B cell (primary cell): ENCODE data around the gene SCFD2. TPM values are rescaled to one million over a fixed set of nuclear protein-coding genes. Genes with fewer than 3 reads are reported as not detected.

Experiments used
- ATAC-seq: fragments of 200-7000 bp; cut with Tn5 transposase; one replicate; pipeline ENCODE4 v1.10.0; 2021; ENCODE audit warnings: low read depth, mild to moderate bottlenecking, moderate number of reproducible peaks, moderate library complexity
- CTCF ChIA-PET: fragments of 350-600 bp; sonication (Branson Sonifier 250); formaldehyde crosslinking; loops from one replicate; lab custom pipeline; 2021; ENCODE audit warnings: antibody characterized with exemption, inconsistent platforms; lab: Charles Lee
- POLR2A ChIA-PET: fragments of 350-600 bp; sonication (Branson Sonifier 250); formaldehyde crosslinking; loops from one replicate; lab custom pipeline; 2021; ENCODE audit warnings: antibody characterized with exemption; lab: Charles Lee
- DNase-seq: peaks from one replicate; pipeline ENCODE4 v3.0.0; 2013
- H2AFZ ChIP-seq: 2 replicates; pipeline ENCODE4 v1.6.1; 2012; ENCODE audit warnings: mild to moderate bottlenecking, low read depth, low read length; ENCODE audit not compliant: insufficient read depth, poor library complexity, severe bottlenecking
- H3K27ac ChIP-seq, 2 donors: 1 replicate in 1 of 2; 2 replicates in 1 of 2; pipeline ENCODE4 v1.5.1; 2012 to 2013; ENCODE audit warnings: low read length in 2 of 2, mild to moderate bottlenecking in 2 of 2, moderate library complexity in 1 of 2
- H3K27me3 ChIP-seq, 4 experiments: fragments of 200-600 bp in 1 of 4; sonication (generic) in 1 of 4; replicated peaks in 1 of 4; 1 replicate in 2 of 4; 2 replicates in 2 of 4; pipeline versions ENCODE4 v1.6.1 to v1.7.0; 2013 to 2016; ENCODE audit warnings: low read length in 3 of 4, mild to moderate bottlenecking in 2 of 4, mixed read lengths in 1 of 4, moderate library complexity in 1 of 4; ENCODE audit not compliant: insufficient read depth in 4 of 4, control insufficient read depth in 3 of 4; ENCODE audit errors: control extremely low read depth in 1 of 4
- H3K36me3 ChIP-seq, 2 experiments: replicated peaks in 1 of 2; 1 replicate in 1 of 2; 2 replicates in 1 of 2; pipeline versions ENCODE4 v1.6.1 to v1.7.1; 2013; ENCODE audit warnings: low read length in 1 of 2; ENCODE audit not compliant: insufficient read depth in 2 of 2, control insufficient read depth in 1 of 2; ENCODE audit errors: control extremely low read depth in 1 of 2, extremely low read depth in 1 of 2
- H3K4me1 ChIP-seq, 2 donors: fragments of 200-600 bp in 1 of 2; sonication (generic) in 1 of 2; 1 replicate in 1 of 2; 2 replicates in 1 of 2; pipeline versions ENCODE4 v1.5.1 to v1.6.1; 2013 to 2017; ENCODE audit warnings: low read length in 2 of 2; ENCODE audit not compliant: control insufficient read depth in 2 of 2, insufficient read depth in 2 of 2
- H3K4me2 ChIP-seq: replicated peaks from 2 replicates; pipeline ENCODE3; 2012; ENCODE audit warnings: mild to moderate bottlenecking, low read depth, low read length; ENCODE audit not compliant: poor library complexity, severe bottlenecking
- H3K4me3 ChIP-seq, 5 experiments: fragments of 200-600 bp in 1 of 5; sonication (generic) in 1 of 5; 1 replicate in 3 of 5; 2 replicates in 2 of 5; pipeline versions ENCODE4 v1.5.1 to v1.7.0; 2011 to 2016; ENCODE audit warnings: low read length in 4 of 5, mild to moderate bottlenecking in 4 of 5, low read depth in 2 of 5, control low read depth in 1 of 5, moderate library complexity in 1 of 5; ENCODE audit not compliant: insufficient read depth in 1 of 5; ENCODE audit errors: control extremely low read depth in 1 of 5, extremely low read depth in 1 of 5
- H3K79me2 ChIP-seq: fragments of 200-600 bp; sonication (generic); one replicate; pipeline ENCODE4 v1.6.0; 2016; ENCODE audit warnings: low read length; ENCODE audit not compliant: control insufficient read depth, insufficient read depth
- H3K9ac ChIP-seq: fragments of 200-600 bp; sonication (generic); 2 replicates; pipeline ENCODE4 v1.6.1; 2017; ENCODE audit warnings: mild to moderate bottlenecking, low read length, moderate library complexity
- H3K9me3 ChIP-seq, 3 donors: one replicate each; pipeline versions ENCODE4 v1.6.1 to v1.7.1; 2013; ENCODE audit warnings: low read length in 2 of 3; ENCODE audit not compliant: control insufficient read depth in 2 of 3, insufficient read depth in 1 of 3; ENCODE audit errors: control extremely low read depth in 1 of 3
- H4K20me1 ChIP-seq: 2 replicates; pipeline ENCODE4 v1.6.0; 2012; ENCODE audit warnings: mild to moderate bottlenecking, low read length; ENCODE audit not compliant: insufficient read depth, control insufficient read depth, poor library complexity, severe bottlenecking
- H3K27ac Mint-ChIP-seq: one replicate; pipeline ENCODE4 v1.8.0; 2021; ENCODE audit warnings: mixed read lengths
- H3K27me3 Mint-ChIP-seq: one replicate; pipeline ENCODE4 v1.8.0; 2021; ENCODE audit warnings: mixed read lengths
- H3K4me1 Mint-ChIP-seq: one replicate; pipeline ENCODE4 v1.8.0; 2021; ENCODE audit warnings: mixed read lengths
- H3K4me3 Mint-ChIP-seq: one replicate; pipeline ENCODE4 v1.8.0; 2021; ENCODE audit warnings: mixed read lengths
- H3K9me3 Mint-ChIP-seq: one replicate; pipeline ENCODE4 v1.8.0; 2022; ENCODE audit warnings: mixed read lengths; ENCODE audit not compliant: insufficient read depth
- CTCF ChIP-seq: fragments of 200-600 bp; IDR thresholded peaks from one replicate; pipeline ENCODE4 v1.8.0; 2022; ENCODE audit warnings: antibody characterized with exemption, mild to moderate bottlenecking
- EZH2 ChIP-seq: IDR thresholded peaks from 2 replicates; pipeline ENCODE4 v1.6.1; 2012; ENCODE audit warnings: borderline replicate concordance, low read depth, mild to moderate bottlenecking, moderate library complexity, low read length; ENCODE audit not compliant: insufficient read depth, poor library complexity, severe bottlenecking
- WGBS: methylation state at CpG from one replicate; pipeline ENCODE4 v1.1.5; 2013; ENCODE audit warnings: missing lambda C conversion rate; ENCODE audit not compliant: insufficient coverage; 5-methylcytosine and 5-hydroxymethylcytosine counted together
- intact Hi-C: fragments of 100-400 bp; cut with micrococcal nuclease; formaldehyde crosslinking; loops from one replicate; pipeline ENCODE4 v1.10.0; 2022
- polyA plus RNA-seq: library from polyadenylated mRNA; depleted of rRNA; stranded (reverse); fragments of >200 nt; gene quantifications from 2 replicates; pipeline ENCODE4 v1.2.3, GENCODE V29; 2012
- total RNA-seq, 2 donors: library from RNA; stranded (reverse); fragments of 120-200 nt in 1 of 2; gene quantifications; 1 replicate in 1 of 2; 2 replicates in 1 of 2; pipeline versions ENCODE4 v1.2.3 to v1.2.4, GENCODE V29; 2013 to 2022

Gene SCFD2
- total and polyA plus RNA-seq, 2 donors (not counting 1 experiment from before 2014, with no cell fraction given) = 12.8 to 20.4 TPM

- 100% methylated on average over 2 of the region's 3 CpGs for WGBS
- no peak overlapping the region for H2AFZ ChIP-seq
- H3K9ac ChIP-seq = no peak overlapping the region
- intact Hi-C loops = no loop called here
- CTCF ChIA-PET = interaction anchor here (1.1 kb wide), 1 partner anchor 14 kb away, joined by 3 read pairs; no protein-coding TSS in a partner anchor
- POLR2A ChIA-PET = no interaction called here
- H3K36me3 ChIP-seq = no peaks in the 10 kb centered on the region
- DNase-seq (no peak), ATAC-seq (no peak)
- no peaks in the 10 kb centered on the region for H3K79me2 ChIP-seq
- no peaks in the 10 kb centered on the region for H3K4me1 ChIP-seq
- H3K4me2 ChIP-seq = no peak overlapping the region
- Mint-ChIP-seq H3K4me3 (no peak overlapping the region), H3K27ac (no peak overlapping the region), H3K27me3 (no peaks in the 10 kb centered on the region), H3K4me1 (no peaks in the 10 kb centered on the region), H3K9me3 (no peaks in the 10 kb centered on the region)
- H3K9me3 ChIP-seq = no peaks in the 10 kb centered on the region
- H4K20me1 ChIP-seq = no peaks in the 10 kb centered on the region
- no peak overlapping the region for H3K27ac ChIP-seq
- no peaks in the 10 kb centered on the region for H3K27me3 ChIP-seq
- no peak overlapping the region for H3K4me3 ChIP-seq
- TF ChIP-seq CTCF = no peak
- no peak for TF ChIP-seq EZH2
Measured at GRCh38 chr4:52925531-52925968, 440.3 kb downstream of the SCFD2 start.

GRCh38 chr4:52919461-52919860, 446.4 kb downstream of the SCFD2 start:
- Histone ChIP-seq H3K4me1 (no peaks in the 10 kb centered on the region), H3K4me2 (no peak overlapping the region), H4K20me1 (no peaks in the 10 kb centered on the region), H3K36me3 (no peaks in the 10 kb centered on the region), H3K4me3 (no peak overlapping the region), H2AFZ (no peak overlapping the region), H3K27ac (no peak overlapping the region), H3K9ac (no peak overlapping the region), H3K27me3 (no peaks in the 10 kb centered on the region), H3K9me3 (no peaks in the 10 kb centered on the region), H3K79me2 (no peaks in the 10 kb centered on the region)
- ATAC-seq = no peak
- intact Hi-C loops = no loop called here
- CTCF ChIA-PET = no interaction called here
- 100% methylated on average over 2 of the region's 2 CpGs for WGBS
- TF ChIP-seq EZH2 (no peak), CTCF (no peak)
- Mint-ChIP-seq H3K27ac (no peak overlapping the region), H3K27me3 (no peaks in the 10 kb centered on the region), H3K9me3 (no peaks in the 10 kb centered on the region), H3K4me3 (no peak overlapping the region), H3K4me1 (no peaks in the 10 kb centered on the region)
- no peak for DNase-seq
- POLR2A ChIA-PET = no interaction called here
